ENCODE data around the gene TLCD5.

Gene TLCD5

GRCh38 chr11:120337355-120338106 lies 12.4 kb downstream of the TLCD5 start:
- no peak for DNase-seq (ENCODE audit: low spot score)

GRCh38 chr11:120338107-120338933 lies 13.2 kb downstream of the TLCD5 start:
- no peak for DNase-seq (ENCODE audit: low spot score)

- DNase-seq (ENCODE audit: low spot score): no peak
These were observed 14.3 kb downstream of the TLCD5 start for GRCh38 chr11:120339394-120339890.

GRCh38 chr11:120340529-120340928 lies 15.4 kb downstream of the TLCD5 start:
- no peak for DNase-seq (ENCODE audit: low spot score)

GRCh38 chr11:120342226-120342625 lies 17.1 kb downstream of the TLCD5 start:
- no peak for DNase-seq (ENCODE audit: low spot score)

- no peak for DNase-seq (ENCODE audit: low spot score)
These were observed 17.6 kb downstream of the TLCD5 start for GRCh38 chr11:120342678-120343077.

GRCh38 chr11:120343429-120343828 lies 18.3 kb downstream of the TLCD5 start:
- no peak for DNase-seq (ENCODE audit: low spot score)

- no peak for DNase-seq (ENCODE audit: low spot score)
These were observed 19.4 kb downstream of the TLCD5 start for GRCh38 chr11:120344302-120345004.

- DNase-seq (ENCODE audit: low spot score): no peak
These were observed 21.1 kb downstream of the TLCD5 start for GRCh38 chr11:120346233-120346632.

GRCh38 chr11:120350637-120351036 lies 25.5 kb downstream of the TLCD5 start:
- DNase-seq (ENCODE audit: low spot score): no peak

- DNase-seq (ENCODE audit: low spot score): no peak
These were observed 27.3 kb downstream of the TLCD5 start for GRCh38 chr11:120352405-120352804.

GRCh38 chr11:120354068-120354467 lies 29.0 kb downstream of the TLCD5 start:
- DNase-seq (ENCODE audit: low spot score): no peak

GRCh38 chr11:120354779-120355178 lies 29.7 kb downstream of the TLCD5 start:
- no peak for DNase-seq (ENCODE audit: low spot score)

- DNase-seq (ENCODE audit: low spot score): no peak
These were observed 32.5 kb downstream of the TLCD5 start for GRCh38 chr11:120357620-120358019.

GRCh38 chr11:120358729-120359128 lies 33.6 kb downstream of the TLCD5 start:
- no peak for DNase-seq (ENCODE audit: low spot score)

GRCh38 chr11:120363436-120363835 lies 38.3 kb downstream of the TLCD5 start:
- no peak for DNase-seq (ENCODE audit: low spot score)

- no peak for DNase-seq (ENCODE audit: low spot score)
These were observed 40.4 kb downstream of the TLCD5 start for GRCh38 chr11:120365512-120365911.

- peak; percentile 6 for DNase-seq (ENCODE audit: low spot score)
These were observed 47.2 kb downstream of the TLCD5 start for GRCh38 chr11:120372296-120372695.

GRCh38 chr11:120375076-120375475 lies 50.0 kb downstream of the TLCD5 start:
- no peak for DNase-seq (ENCODE audit: low spot score)

GRCh38 chr11:120376547-120377182 lies 51.6 kb downstream of the TLCD5 start:
- DNase-seq (ENCODE audit: low spot score): no peak

GRCh38 chr11:120378474-120378873 lies 53.4 kb downstream of the TLCD5 start:
- DNase-seq (ENCODE audit: low spot score): no peak

- DNase-seq (ENCODE audit: low spot score): no peak
These were observed 56.3 kb downstream of the TLCD5 start for GRCh38 chr11:120381401-120381800.
